ENCODE data around the gene CLTB.

DNA sequence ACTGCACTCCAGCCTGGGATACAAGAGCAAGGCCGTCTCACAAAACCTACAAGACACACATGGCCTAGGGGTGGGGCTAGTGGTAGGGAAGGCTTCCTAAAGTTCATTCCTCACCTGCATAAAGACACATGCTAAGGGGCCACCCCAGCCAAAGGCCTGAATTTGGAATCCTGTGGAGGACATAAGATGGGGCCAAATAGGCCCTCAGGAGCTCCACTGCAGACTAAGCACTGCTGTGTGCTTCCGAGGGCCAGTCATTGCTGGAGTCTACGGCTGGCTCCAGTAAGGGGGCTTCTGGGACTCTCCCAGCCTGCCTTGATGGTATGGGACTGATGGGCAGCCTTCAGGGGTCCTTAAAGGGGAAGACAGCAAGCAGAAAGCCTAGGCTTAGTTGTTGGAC is 33.6 kb downstream of the CLTB start:
- TF ChIP-seq ZNF384 (IDR thresholded peaks at IDR 0.05) (no peak), TARDBP (IDR thresholded peaks at IDR 0.05) (no peak), SUZ12 (IDR thresholded peaks at IDR 0.05) (no peak), SP1 (IDR thresholded peaks at IDR 0.05) (no peak), CTBP1 (IDR thresholded peaks at IDR 0.05; ENCODE audit: borderline replicate concordance) (no peak), LEF1 (IDR thresholded peaks at IDR 0.05; ENCODE audit: borderline replicate concordance) (no peak), BHLHE40 (IDR thresholded peaks at IDR 0.05; ENCODE audit: borderline replicate concordance) (no peak), NFRKB (IDR thresholded peaks at IDR 0.05) (no peak), ELF4 (IDR thresholded peaks at IDR 0.05) (no peak), FOXA1 (IDR thresholded peaks at IDR 0.05) (no peak), HDGF (IDR thresholded peaks at IDR 0.05; ENCODE audit: borderline replicate concordance) (no peak), ARNT (IDR thresholded peaks at IDR 0.05) (no peak), L3MBTL2 (conservative IDR thresholded peaks at IDR 0.05) (no peak)
- TF ChIP-seq, protein P1, sequence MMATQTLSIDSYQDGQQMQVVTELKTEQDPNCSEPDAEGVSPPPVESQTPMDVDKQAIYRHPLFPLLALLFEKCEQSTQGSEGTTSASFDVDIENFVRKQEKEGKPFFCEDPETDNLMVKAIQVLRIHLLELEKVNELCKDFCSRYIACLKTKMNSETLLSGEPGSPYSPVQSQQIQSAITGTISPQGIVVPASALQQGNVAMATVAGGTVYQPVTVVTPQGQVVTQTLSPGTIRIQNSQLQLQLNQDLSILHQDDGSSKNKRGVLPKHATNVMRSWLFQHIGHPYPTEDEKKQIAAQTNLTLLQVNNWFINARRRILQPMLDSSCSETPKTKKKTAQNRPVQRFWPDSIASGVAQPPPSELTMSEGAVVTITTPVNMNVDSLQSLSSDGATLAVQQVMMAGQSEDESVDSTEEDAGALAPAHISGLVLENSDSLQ (IDR thresholded peaks at IDR 0.05) = no peak
